ENCODE results near the gene ARID3C. TPM values are rescaled to one million over a fixed set of nuclear protein-coding genes. Genes with fewer than 3 reads are reported as not detected.
"Not testable (repeated sequence)": the region's sequence is repeated elsewhere in the genome, so short reads cannot be mapped to it uniquely, and the experiment has no call there.

ARID3C gene
- total RNA-seq, 1 donor from 2014 or later: not detected

GRCh38 chr9:34653151-34654072, 24.5 kb upstream of the ARID3C start:
- ATAC-seq (peak; percentile 3), DNase-seq (no peak)
- intact Hi-C loops (cut with micrococcal nuclease): no loop called here

- intact Hi-C loops (cut with micrococcal nuclease): no loop called here
- ATAC-seq: no peak
Measured at GRCh38 chr9:34652602-34653000, 23.7 kb upstream of the ARID3C start.

GRCh38 chr9:34651876-34652601, 23.2 kb upstream of the ARID3C start, which contains the start of gene IL11RA:
TSS of gene IL11RA (plus strand) at chr9:34652185. CDS start at chr9:34655218, 3,033 bp downstream.
- intact Hi-C loops (cut with micrococcal nuclease): no loop called here
- ATAC-seq (peak; percentile 82), DNase-seq (peak; percentile 93)

More at GRCh38 chr9:34652602-34653000, 23.7 kb upstream of the ARID3C start:
- DNase-seq: no peak

- no peak for ATAC-seq
- no peak for DNase-seq
- intact Hi-C loops (cut with micrococcal nuclease): no loop called here
Measured at GRCh38 chr9:34651321-34651720, 22.5 kb upstream of the ARID3C start.

GRCh38 chr9:34650816-34651215, 21.9 kb upstream of the ARID3C start:
- DNase-seq: no peak
- intact Hi-C loops (cut with micrococcal nuclease): no loop called here
- no peak for ATAC-seq

- DNase-seq (no peak), ATAC-seq (no peak)
- intact Hi-C loops (cut with micrococcal nuclease): no loop called here
Measured at GRCh38 chr9:34648673-34649072, 19.8 kb upstream of the ARID3C start.

GRCh38 chr9:34647651-34648050, 18.8 kb upstream of the ARID3C start:
- no peak for ATAC-seq
- no peak for DNase-seq
- intact Hi-C loops (cut with micrococcal nuclease): no loop called here

- intact Hi-C loops (cut with micrococcal nuclease): no loop called here
- DNase-seq: no peak
- no peak for ATAC-seq
Measured at GRCh38 chr9:34647084-34647403, 18.2 kb upstream of the ARID3C start.

GRCh38 chr9:34646211-34647083, 17.6 kb upstream of the ARID3C start, which contains the start of gene GALT:
TSS of gene GALT (plus strand) at chr9:34646675. CDS start at chr9:34646705, 30 bp downstream.
- intact Hi-C loops (cut with micrococcal nuclease): no loop called here
- peak; percentile 97 for DNase-seq
- ATAC-seq: peak; percentile 86

- intact Hi-C loops (cut with micrococcal nuclease): no loop called here
- ATAC-seq (no peak), DNase-seq (no peak)
Measured at GRCh38 chr9:34644766-34645314, 16.0 kb upstream of the ARID3C start.

GRCh38 chr9:34642679-34643078, 13.8 kb upstream of the ARID3C start:
- DNase-seq: no peak
- intact Hi-C loops (cut with micrococcal nuclease): no loop called here
- ATAC-seq: no peak

GRCh38 chr9:34639322-34639721, 10.5 kb upstream of the ARID3C start:
- DNase-seq; intact Hi-C loops (cut with micrococcal nuclease); ATAC-seq: not testable (repeated sequence)

- intact Hi-C loops (cut with micrococcal nuclease): no loop called here
- no peak for DNase-seq
- ATAC-seq: no peak
Measured at GRCh38 chr9:34638138-34638445, 9.2 kb upstream of the ARID3C start.

- DNase-seq (peak; percentile 97), ATAC-seq (peak; percentile 97)
- intact Hi-C loops (cut with micrococcal nuclease): no loop called here
Measured at GRCh38 chr9:34637356-34638137, 8.7 kb upstream of the ARID3C start, which contains the start of gene SIGMAR1. TSS of gene SIGMAR1 (minus strand) at chr9:34637787. CDS start at chr9:34637697, 90 bp downstream.

- intact Hi-C loops (cut with micrococcal nuclease): no loop called here
- ATAC-seq: no peak
- peak; percentile 67 for DNase-seq
Measured at GRCh38 chr9:34636791-34637355, 8.0 kb upstream of the ARID3C start.

- intact Hi-C loops (cut with micrococcal nuclease): no loop called here
- no peak for DNase-seq
- no peak for ATAC-seq
Measured at GRCh38 chr9:34635556-34635955, 6.7 kb upstream of the ARID3C start.

GRCh38 chr9:34634551-34635248, 5.8 kb upstream of the ARID3C start:
- DNase-seq (no peak), ATAC-seq (no peak)
- intact Hi-C loops (cut with micrococcal nuclease): no loop called here
